KMS-11 (cell line): ENCODE results near the gene OGFOD3.

Experiments
- H2AFZ ChIP-seq: fragments of 200-600 bp; sonication (generic); 2 replicates; pipeline ENCODE4 v1.6.1; 2016; ENCODE audit warnings: antibody characterized with exemption, mixed run types, low read depth
- H3K27ac ChIP-seq: fragments of 200-600 bp; sonication (generic); 2 replicates; pipeline ENCODE4 v1.6.1; 2016; ENCODE audit warnings: mild to moderate bottlenecking, mixed run types
- H3K27me3 ChIP-seq: fragments of 200-600 bp; sonication (generic); 2 replicates; pipeline ENCODE4 v1.6.1; 2017; ENCODE audit warnings: mild to moderate bottlenecking, low read depth, mixed run types, moderate library complexity; ENCODE audit not compliant: insufficient read depth
- H3K36me3 ChIP-seq: fragments of 200-600 bp; sonication (generic); 2 replicates; pipeline ENCODE4 v1.6.1; 2017; ENCODE audit warnings: mild to moderate bottlenecking, mixed run types; ENCODE audit not compliant: insufficient read depth
- H3K4me1 ChIP-seq: fragments of 200-600 bp; sonication (generic); 2 replicates; pipeline ENCODE4 v1.6.1; 2016; ENCODE audit warnings: mild to moderate bottlenecking, low read depth, mixed run types; ENCODE audit not compliant: poor library complexity, severe bottlenecking
- H3K4me2 ChIP-seq: fragments of 200-600 bp; sonication (generic); 2 replicates; pipeline ENCODE4 v1.7.0; 2016; ENCODE audit warnings: mild to moderate bottlenecking, mixed run types
- H3K4me3 ChIP-seq: fragments of 200-600 bp; sonication (generic); IDR thresholded peaks from 2 replicates; pipeline ENCODE4 v1.6.1; 2017; ENCODE audit warnings: low read depth, low read length, mixed read lengths; ENCODE audit not compliant: insufficient read depth
- H3K79me2 ChIP-seq: fragments of 200-600 bp; sonication (generic); 2 replicates; pipeline ENCODE4 v1.6.1; 2016; ENCODE audit warnings: low read depth, mixed run types; ENCODE audit not compliant: insufficient read depth
- H3K9ac ChIP-seq: fragments of 200-600 bp; sonication (generic); 2 replicates; pipeline ENCODE4 v1.6.1; 2016; ENCODE audit warnings: mild to moderate bottlenecking, mixed run types
- H4K20me1 ChIP-seq: fragments of 200-600 bp; sonication (generic); 2 replicates; pipeline ENCODE4 v1.6.1; 2016; ENCODE audit warnings: mild to moderate bottlenecking, mixed run types; ENCODE audit not compliant: insufficient read depth
- CTCF ChIP-seq: fragments of 200-600 bp; sonication (generic); conservative IDR thresholded peaks from 2 replicates; pipeline ENCODE4 v1.6.1; 2017; ENCODE audit warnings: low read depth, mild to moderate bottlenecking, antibody characterized with exemption, low read length, moderate library complexity, mixed read lengths

Gene OGFOD3

GRCh38 chr17:82441691-82442487, 23.5 kb upstream of the OGFOD3 start:
- Histone ChIP-seq H2AFZ (no peak overlapping the region), H4K20me1 (no peaks in the 10 kb centered on the region), H3K4me2 (no peak overlapping the region), H3K27ac (no peak overlapping the region), H3K36me3 (no peaks in the 10 kb centered on the region), H3K27me3 (no peaks in the 10 kb centered on the region), H3K9ac (no peak overlapping the region), H3K79me2 (peaks cover 10% of the 10 kb centered on the region; the same call in 1 of the 2 replicates), H3K4me1 (no peaks in the 10 kb centered on the region), H3K4me3 (no peak overlapping the region)
- TF ChIP-seq CTCF = no peak

GRCh38 chr17:82440991-82441627, 22.7 kb upstream of the OGFOD3 start:
- Histone ChIP-seq H3K9ac (no peak overlapping the region), H3K27me3 (no peaks in the 10 kb centered on the region), H3K27ac (no peak overlapping the region), H3K79me2 (peaks cover 4% of the 10 kb centered on the region; the same call in 1 of the 2 replicates), H4K20me1 (no peaks in the 10 kb centered on the region), H3K4me3 (no peak overlapping the region), H3K36me3 (no peaks in the 10 kb centered on the region), H3K4me2 (no peak overlapping the region), H2AFZ (no peak overlapping the region), H3K4me1 (no peaks in the 10 kb centered on the region)
- TF ChIP-seq CTCF = no peak

GRCh38 chr17:82440469-82440981, 22.1 kb upstream of the OGFOD3 start:
- Histone ChIP-seq H3K9ac (no peak overlapping the region), H3K4me2 (no peak overlapping the region), H3K79me2 (no peaks in the 10 kb centered on the region), H2AFZ (no peak overlapping the region), H3K36me3 (no peaks in the 10 kb centered on the region), H3K27ac (no peak overlapping the region), H3K27me3 (no peaks in the 10 kb centered on the region), H3K4me3 (no peak overlapping the region), H3K4me1 (no peaks in the 10 kb centered on the region), H4K20me1 (no peaks in the 10 kb centered on the region)
- TF ChIP-seq CTCF = no peak

- H4K20me1 ChIP-seq = no peaks in the 10 kb centered on the region
- no peak overlapping the region for H3K4me2 ChIP-seq
- H3K79me2 ChIP-seq = no peaks in the 10 kb centered on the region
- no peak overlapping the region for H3K4me3 ChIP-seq
- H2AFZ ChIP-seq = no peak overlapping the region
- H3K9ac ChIP-seq = no peak overlapping the region
- H3K27ac ChIP-seq = no peak overlapping the region
- no peaks in the 10 kb centered on the region for H3K27me3 ChIP-seq
- no peaks in the 10 kb centered on the region for H3K36me3 ChIP-seq
- no peak for TF ChIP-seq CTCF
- H3K4me1 ChIP-seq = no peaks in the 10 kb centered on the region
These were observed 21.5 kb upstream of the OGFOD3 start for GRCh38 chr17:82439829-82440365.
